HFFc6 (cell line): Measurements from ENCODE around the gene CASR. TPM values are rescaled to one million over a fixed set of nuclear protein-coding genes. Genes with fewer than 3 reads are reported as not detected.

ENCODE experiments used
- DNase-seq: peaks from one replicate; pipeline ENCODE4 v3.0.0-alpha.2; 2018
- H3K27ac Mint-ChIP-seq: 2 replicates; pipeline ENCODE4 v1.8.0; 2020; ENCODE audit warnings: mild to moderate bottlenecking, mixed read lengths
- H3K27me3 Mint-ChIP-seq: 2 replicates; pipeline ENCODE4 v1.8.0; 2021; ENCODE audit warnings: mild to moderate bottlenecking, moderate library complexity, mixed read lengths; ENCODE audit not compliant: insufficient read depth
- H3K36me3 Mint-ChIP-seq: 2 replicates; pipeline ENCODE4 v1.8.0; 2021; ENCODE audit warnings: low read depth, mixed read lengths
- H3K4me1 Mint-ChIP-seq: 2 replicates; pipeline ENCODE4 v1.8.0; 2020; ENCODE audit warnings: low read depth, mixed read lengths
- H3K4me3 Mint-ChIP-seq: 2 replicates; pipeline ENCODE4 v1.8.0; 2020; ENCODE audit warnings: mild to moderate bottlenecking, moderate library complexity, mixed read lengths
- H3K9me3 Mint-ChIP-seq: 2 replicates; pipeline ENCODE4 v1.8.0; 2020; ENCODE audit warnings: mild to moderate bottlenecking, mixed read lengths
- CTCF ChIP-seq: fragments of 200-600 bp; sonication (generic); IDR thresholded peaks from 2 replicates; pipeline ENCODE4 v1.5.0; 2021; ENCODE audit warnings: antibody characterized with exemption, mild to moderate bottlenecking
- total RNA-seq, 6 experiments: library from RNA; stranded (reverse); fragmentation: NEBNext Ultra II Directional; extraction: Animal tissue kit (Norgen Biotek cat#: 25700); gene quantifications; 2 replicates in 1 of 6; 3 replicates in 5 of 6; pipeline ENCODE4 v1.2.3, GENCODE V29; 2021

CASR gene
- total RNA-seq, 6 experiments from 2014 or later = 0.03 TPM; not detected in 5

DNA sequence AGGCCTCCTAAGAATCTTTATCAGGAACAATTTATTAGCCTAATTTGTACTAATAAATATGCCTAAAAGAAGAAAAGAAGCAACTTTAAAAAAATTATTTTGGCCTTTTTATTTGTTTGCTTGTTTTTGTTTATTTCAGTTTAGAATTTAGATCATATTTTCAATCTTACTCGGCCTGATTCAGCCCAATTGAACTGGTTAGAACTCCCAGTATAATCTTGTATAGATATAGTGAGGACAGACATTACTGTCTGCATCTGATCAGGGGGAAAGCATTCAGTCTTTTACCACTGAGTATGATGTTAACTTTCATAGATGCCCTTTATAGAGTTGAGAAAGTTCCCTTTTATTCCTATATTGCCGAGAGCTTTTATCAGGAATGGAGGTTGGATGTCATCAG is 85.6 kb downstream of the CASR start:
- no peaks in the 10 kb centered on the region for H3K36me3 Mint-ChIP-seq

DNA sequence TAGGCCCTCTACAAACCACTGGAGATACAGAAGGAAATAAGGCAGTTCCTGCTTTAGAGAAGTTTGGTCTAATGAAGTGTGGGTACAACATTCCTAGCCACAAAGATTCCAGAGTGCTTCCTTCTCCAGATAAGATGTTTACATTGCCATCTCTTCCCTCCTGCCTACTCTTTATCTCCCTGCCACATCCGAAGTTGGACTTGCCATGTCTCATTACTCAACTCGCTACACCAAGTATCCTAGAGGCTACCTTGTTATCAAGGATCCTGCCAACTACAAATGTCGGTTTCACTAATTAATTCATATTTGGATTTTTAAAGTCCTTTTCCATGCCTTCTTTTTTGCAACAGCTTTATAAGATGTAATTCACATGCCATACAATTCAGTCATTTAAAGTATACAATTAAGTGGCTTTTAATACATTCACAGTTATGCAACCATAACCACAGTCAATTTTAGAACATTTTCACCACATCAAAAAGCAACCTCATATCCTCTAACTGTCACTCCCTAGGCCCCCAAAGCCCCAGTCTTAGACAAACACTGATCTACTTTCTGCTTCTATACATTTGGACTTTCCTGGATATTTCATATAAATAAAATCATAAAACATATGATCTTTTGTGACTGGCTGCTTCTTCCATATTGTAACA is 87.9 kb downstream of the CASR start:
- Mint-ChIP-seq H3K36me3 (no peaks in the 10 kb centered on the region), H3K27ac (no peak overlapping the region), H3K4me3 (no peak overlapping the region), H3K9me3 (no peaks in the 10 kb centered on the region), H3K4me1 (no peaks in the 10 kb centered on the region), H3K27me3 (peaks cover 26% of the 10 kb centered on the region)
- no peak for TF ChIP-seq CTCF
- no peak for DNase-seq

More for the DNA sequence above, 85.6 kb downstream of the CASR start:
- no peaks in the 10 kb centered on the region for H3K9me3 Mint-ChIP-seq
- no peak for DNase-seq
- H3K27me3 Mint-ChIP-seq = peaks cover 27% of the 10 kb centered on the region
- H3K4me1 Mint-ChIP-seq = no peaks in the 10 kb centered on the region
- H3K27ac Mint-ChIP-seq = no peak overlapping the region
- H3K4me3 Mint-ChIP-seq = no peak overlapping the region
- TF ChIP-seq CTCF = no peak

DNA sequence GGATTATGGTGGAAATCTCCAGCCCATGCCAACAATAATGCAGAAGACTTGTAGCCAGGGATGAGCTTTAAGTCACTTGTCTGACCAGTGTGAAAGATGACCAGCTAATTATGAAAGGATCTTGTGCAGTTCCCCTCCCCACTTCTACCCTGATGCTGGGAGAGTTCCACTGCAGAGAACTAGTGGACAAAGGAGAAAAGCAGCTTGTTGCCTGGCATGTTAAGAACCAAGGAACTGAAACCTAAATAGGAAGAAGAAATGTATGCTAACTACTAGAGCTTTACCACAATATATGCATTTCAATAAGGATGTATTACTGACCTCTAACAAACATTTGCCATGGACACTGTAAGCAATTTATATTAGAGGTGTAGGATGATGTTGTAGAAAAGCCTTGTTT is 89.4 kb downstream of the CASR start:
- H3K27ac Mint-ChIP-seq = no peak overlapping the region
- H3K9me3 Mint-ChIP-seq = no peaks in the 10 kb centered on the region
- no peak for TF ChIP-seq CTCF
- H3K4me1 Mint-ChIP-seq = no peaks in the 10 kb centered on the region
- H3K4me3 Mint-ChIP-seq = no peak overlapping the region
- H3K27me3 Mint-ChIP-seq = peaks cover 29% of the 10 kb centered on the region
- DNase-seq = no peak
- H3K36me3 Mint-ChIP-seq = no peaks in the 10 kb centered on the region

- Mint-ChIP-seq H3K9me3 (no peaks in the 10 kb centered on the region), H3K36me3 (no peaks in the 10 kb centered on the region), H3K4me3 (no peak overlapping the region), H3K4me1 (no peaks in the 10 kb centered on the region), H3K27me3 (peaks cover 30% of the 10 kb centered on the region), H3K27ac (no peak overlapping the region)
- DNase-seq = no peak
- TF ChIP-seq CTCF = no peak
Observed at GRCh38 chr3:122273498-122273897, 90.0 kb downstream of the CASR start.

GRCh38 chr3:122281891-122282290 is 98.4 kb downstream of the CASR start:
- H3K27ac Mint-ChIP-seq = no peak overlapping the region
- no peaks in the 10 kb centered on the region for H3K4me1 Mint-ChIP-seq
- no peak for TF ChIP-seq CTCF
- H3K4me3 Mint-ChIP-seq = no peak overlapping the region
- no peak for DNase-seq
- H3K27me3 Mint-ChIP-seq = peaks cover 38% of the 10 kb centered on the region
- no peaks in the 10 kb centered on the region for H3K9me3 Mint-ChIP-seq
- H3K36me3 Mint-ChIP-seq = no peaks in the 10 kb centered on the region
